K562 (cell line): ENCODE data around the gene CD93. TPM values are rescaled to one million over a fixed set of nuclear protein-coding genes. Genes with fewer than 3 reads are reported as not detected.

ENCODE experiments used
- ATAC-seq: fragments of 200-7000 bp; cut with Tn5 transposase; 3 replicates; pipeline ENCODE4 v1.9.1; 2020; ENCODE audit warnings: moderate library complexity
- BruUV-seq: library from RNA; stranded (reverse); fragments of 400-500 nt; replicated peaks from 2 replicates; lab custom pipeline; 2021; lab: Mats Ljungman, UMichigan
- CTCF ChIA-PET: fragments of 300-600 bp; formaldehyde crosslinking; extraction: SDS; loops from one replicate; lab custom pipeline; 2021; ENCODE audit warnings: low intra/inter-chr PET ratio; lab: Yijun Ruan, JAX
- POLR2A ChIA-PET: fragments of 300-600, 350-650 bp; sonication (Branson Sonifier 250); formaldehyde crosslinking; extraction: SDS; loops from one replicate; lab custom pipeline; 2021; ENCODE audit warnings: antibody characterized with exemption, inconsistent platforms; lab: Yijun Ruan, JAX
- DNase-seq, 4 experiments: peaks; one replicate each; pipeline versions ENCODE4 v3.0.0 to v3.0.0-alpha.2; 2011 to 2018; ENCODE audit warnings: low spot score in 3 of 4, mixed read lengths in 3 of 4; ENCODE audit errors: extremely low read depth in 1 of 4
- FAIRE-seq: peaks from 2 replicates; lab custom pipeline; 2011; peaks lifted over from hg19 to GRCh38; lab: Jason Lieb, UNC
- H2AFZ ChIP-seq: 2 replicates; pipeline ENCODE4 v1.6.0; 2011; ENCODE audit warnings: low read depth, low read length, control low read depth, inconsistent platforms
- H3K27ac ChIP-seq: fragments of 200-600 bp; 3 replicates; pipeline ENCODE4 v1.8.0; 2011; ENCODE audit warnings: low read depth, mild to moderate bottlenecking, control low read depth, inconsistent platforms, low read length, moderate library complexity, mixed read lengths; ENCODE audit errors: extremely low read depth
- H3K27me3 ChIP-seq, 2 experiments: fragments of 300-600 bp in 1 of 2; 2 replicates in 1 of 2; 3 replicates in 1 of 2; pipeline versions ENCODE4 v1.6.0 to v1.8.0; 2011; ENCODE audit warnings: inconsistent platforms in 2 of 2, low read length in 2 of 2, mild to moderate bottlenecking in 1 of 2, mixed read lengths in 1 of 2, moderate library complexity in 1 of 2; ENCODE audit not compliant: control insufficient read depth in 2 of 2, insufficient read depth in 2 of 2
- H3K36me3 ChIP-seq: fragments of 300-600 bp; 3 replicates; pipeline ENCODE4 v1.8.0; 2011; ENCODE audit warnings: mild to moderate bottlenecking, low read length, inconsistent platforms; ENCODE audit not compliant: control insufficient read depth, insufficient read depth
- H3K4me1 ChIP-seq, 2 experiments: fragments of 200-600 bp in 1 of 2; replicated peaks in 1 of 2; 2 replicates in 1 of 2; 3 replicates in 1 of 2; pipeline versions ENCODE4 v1.5.1 to v1.8.0; 2011; ENCODE audit warnings: inconsistent platforms in 2 of 2, low read length in 2 of 2, mild to moderate bottlenecking in 1 of 2, mixed read lengths in 1 of 2, moderate library complexity in 1 of 2; ENCODE audit not compliant: control insufficient read depth in 2 of 2, insufficient read depth in 2 of 2
- H3K4me2 ChIP-seq: 2 replicates; pipeline ENCODE4 v1.6.1; 2011; ENCODE audit warnings: low read length, control low read depth, inconsistent platforms, mixed read lengths; ENCODE audit not compliant: insufficient read depth
- H3K4me3 ChIP-seq: fragments of 200-600 bp; sonication (generic), shearing (Covaris generic); 2 replicates; pipeline ENCODE4 v1.5.1; 2016; ENCODE audit warnings: control low read depth, inconsistent platforms
- H3K79me2 ChIP-seq: fragments of 200-600 bp; 3 replicates; pipeline ENCODE4 v1.8.0; 2011; ENCODE audit warnings: low read length, inconsistent platforms; ENCODE audit not compliant: control insufficient read depth, insufficient read depth
- H3K9ac ChIP-seq, 2 experiments: 2 replicates each; pipeline versions ENCODE4 v1.6.0 to v1.6.1; 2011; ENCODE audit warnings: low read depth in 2 of 2, low read length in 2 of 2, control low read depth in 1 of 2, inconsistent platforms in 1 of 2, mild to moderate bottlenecking in 1 of 2, mixed read lengths in 1 of 2; ENCODE audit not compliant: insufficient read depth in 1 of 2
- H3K9me1 ChIP-seq: one replicate; pipeline ENCODE4 v1.6.0; 2011; ENCODE audit warnings: inconsistent platforms, mild to moderate bottlenecking, low read length, moderate library complexity; ENCODE audit not compliant: control insufficient read depth, insufficient read depth
- H3K9me3 ChIP-seq: replicated peaks from 2 replicates; pipeline ENCODE4 v1.5.1; 2011; ENCODE audit warnings: low read depth, low read length, inconsistent platforms; ENCODE audit not compliant: control insufficient read depth, insufficient read depth
- H4K20me1 ChIP-seq: replicated peaks from 2 replicates; pipeline ENCODE4 v1.6.1; 2011; ENCODE audit warnings: low read length, inconsistent platforms, mixed read lengths; ENCODE audit not compliant: control insufficient read depth, insufficient read depth
- ASH1L ChIP-seq: fragments of 450-650 bp; IDR thresholded peaks from 2 replicates; pipeline ENCODE4 v1.6.1; 2018; ENCODE audit warnings: borderline replicate concordance, mild to moderate bottlenecking, low read depth; ENCODE audit not compliant: partially characterized antibody
- CEBPB ChIP-seq: fragments of 450-650 bp; IDR thresholded peaks from 2 replicates; pipeline ENCODE4 v1.6.1; 2016; ENCODE audit warnings: missing genetic modification characterization, missing compliant biosample characterization
- DACH1 ChIP-seq: fragments of 450-650 bp; IDR thresholded peaks from 2 replicates; pipeline ENCODE4 v1.6.1; 2018; ENCODE audit not compliant: partially characterized antibody
- MCM2 ChIP-seq: fragments of 450-650 bp; IDR thresholded peaks from 2 replicates; pipeline ENCODE4 v1.6.1; 2017; ENCODE audit warnings: low read depth, mild to moderate bottlenecking
- NCOA4 ChIP-seq: fragments of 450-650 bp; IDR thresholded peaks from 2 replicates; pipeline ENCODE4 v1.6.1; 2018; ENCODE audit warnings: mild to moderate bottlenecking; ENCODE audit not compliant: partially characterized antibody
- PHF21A ChIP-seq: fragments of 450-650 bp; IDR thresholded peaks from 2 replicates; pipeline ENCODE4 v1.6.1; 2017; ENCODE audit warnings: low read depth, borderline replicate concordance
- TAF7 ChIP-seq: fragments of 450-650 bp; IDR thresholded peaks from 2 replicates; pipeline ENCODE4 v1.6.1; 2016; ENCODE audit warnings: missing genetic modification characterization, missing compliant biosample characterization
- YBX1 ChIP-seq: fragments of 450-650 bp; IDR thresholded peaks from 2 replicates; pipeline ENCODE4 v1.7.1; 2016; ENCODE audit warnings: mild to moderate bottlenecking
- ZKSCAN1 ChIP-seq: fragments of 150-350 bp; IDR thresholded peaks from 2 replicates; pipeline ENCODE4 v1.6.1; 2016; ENCODE audit warnings: low read depth, low read length
- ZNF408 ChIP-seq: fragments of 250-450 bp; sonication (Bioruptor Pico); IDR thresholded peaks from 2 replicates; pipeline ENCODE4 v1.4.0; 2020; ENCODE audit warnings: low read depth, mild to moderate bottlenecking, moderate library complexity
- ZNF766 ChIP-seq: fragments of 200-800 bp; sonication (Bioruptor generic); conservative IDR thresholded peaks from 2 replicates; pipeline ENCODE4 v1.6.1; 2016; ENCODE audit warnings: missing genetic modification characterization, missing compliant biosample characterization
- whole genome bisulfite sequencing: fragments of 100-300 bp; shearing (Covaris generic); methylation state at CpG from one replicate; pipeline ENCODE4 v1.1.6; 2016; ENCODE audit warnings: low coverage, mixed read lengths; ENCODE audit not compliant: insufficient coverage; ENCODE audit errors: missing lambda C conversion rate; 5-methylcytosine and 5-hydroxymethylcytosine counted together
- in situ Hi-C: fragments of 300-500 bp; cut with MboI; formaldehyde crosslinking; loops from 4 replicates; pipeline ENCODE4 v1.15.0; 2018; ENCODE audit warnings: inconsistent platforms, mixed read lengths
- intact Hi-C: fragments of 100-400 bp; cut with micrococcal nuclease; formaldehyde crosslinking; loops from 2 replicates; pipeline ENCODE4 v1.14.2; 2022
- polyA plus RNA-seq, 8 experiments: library from polyadenylated mRNA; depleted of rRNA in 4 of 8; stranded (reverse) in 5 of 8; unstranded in 3 of 8; fragments of >200 nt; fragmentation: Nextera tagmentation in 2 of 8; fragmentation: Illumina TruSeq in 1 of 8; extraction: Ambion mirVana in 2 of 8; extraction: Trizol in 1 of 8; gene quantifications; 2 replicates each; pipeline versions ENCODE4 v1.2.1 to v1.2.3, GENCODE V29; 2011 to 2014; ENCODE audit warnings: inconsistent platforms in 1 of 8, missing spikeins in 1 of 8
- total RNA-seq, 7 experiments: library from RNA; depleted of rRNA in 6 of 7; stranded (reverse); fragments of >200 nt in 6 of 7; fragmentation: Illumina TruSeq in 2 of 7; extraction: Trizol in 2 of 7; gene quantifications; 2 replicates each; pipeline versions ENCODE4 v1.2.1 to v1.2.3, GENCODE V29; 2011 to 2021; ENCODE audit warnings: low replicate concordance in 1 of 7
- TF ChIP-seq, protein P1 (sequence below): fragments of 450-650 bp; IDR thresholded peaks from 2 replicates; pipeline ENCODE4 v1.6.1; 2017; ENCODE audit warnings: antibody characterized with exemption, mild to moderate bottlenecking
- TF ChIP-seq, protein P2 (sequence below), 2 experiments: IDR thresholded peaks in 1 of 2; conservative IDR thresholded peaks in 1 of 2; 2 replicates each; pipeline ENCODE4 v1.6.1; 2016; ENCODE audit warnings: low read depth in 2 of 2, mild to moderate bottlenecking in 1 of 2, missing compliant biosample characterization in 1 of 2, missing genetic modification characterization in 1 of 2, moderate library complexity in 1 of 2

The CD93 gene
- total and polyA plus RNA-seq, 9 of the 15 experiments (the other 6 are each of a cell fraction or from before 2014, with no cell fraction given): 0.03 to 0.20 (median 0.05) TPM

GRCh38 chr20:23049201-23050075 is 36.7 kb downstream of the CD93 start, which contains the start of gene THBD:
TSS of gene THBD (minus strand) at chr20:23049672. CDS start at chr20:23049504, 168 bp downstream.
- DNase-seq (no peak), ATAC-seq (no peak), FAIRE-seq (no peak)
- Histone ChIP-seq H3K27ac (no peak within 1 kb of the TSS), H2AFZ (no peak within 1 kb of the TSS), H3K4me3 (no peak within 1 kb of the TSS), H3K36me3 (no peaks in the 10 kb centered on the region), H3K4me1 (peaks cover 15 to 51% of the 10 kb centered on the region in 2 experiments; a peak in 4 of 5 replicates), H3K9me3 (no peaks in the 10 kb centered on the region), H4K20me1 (no peaks in the 10 kb centered on the region), H3K27me3 (no peaks in the 10 kb centered on the region), H3K4me2 (no peak within 1 kb of the TSS; the same call in 1 of the 2 replicates), H3K9ac (peak within 1 kb of the TSS in 1 of 2 experiments; percentile 96; a peak in 1 of 4 replicates), H3K9me1 (no peaks in the 10 kb centered on the region), H3K79me2 (no peaks in the 10 kb centered on the region)
- ChIA-PET POLR2A (interaction anchor here (1.5 to 2.5 kb wide), 2 partner anchors 11 to 83 kb away, joined by 5 to 11 read pairs; no protein-coding TSS in a partner anchor), CTCF (no interaction called here)
- in situ Hi-C loops: loop anchor here (10.0 kb wide), 1 partner anchor 295 kb away; no protein-coding TSS in a partner anchor
- 97% methylated on average over 6 of the region's 79 CpGs for WGBS
- TF ChIP-seq PHF21A (no peak), ZKSCAN1 (no peak), YBX1 (no peak), ZNF408 (CRISPR knock-in tag) (no peak), ASH1L (no peak), MCM2 (no peak), DACH1 (no peak), ZNF766 (CRISPR knock-in tag) (no peak), NCOA4 (no peak), TAF7 (tag) (no peak), CEBPB (tag) (no peak)
- TF ChIP-seq, protein P1, sequence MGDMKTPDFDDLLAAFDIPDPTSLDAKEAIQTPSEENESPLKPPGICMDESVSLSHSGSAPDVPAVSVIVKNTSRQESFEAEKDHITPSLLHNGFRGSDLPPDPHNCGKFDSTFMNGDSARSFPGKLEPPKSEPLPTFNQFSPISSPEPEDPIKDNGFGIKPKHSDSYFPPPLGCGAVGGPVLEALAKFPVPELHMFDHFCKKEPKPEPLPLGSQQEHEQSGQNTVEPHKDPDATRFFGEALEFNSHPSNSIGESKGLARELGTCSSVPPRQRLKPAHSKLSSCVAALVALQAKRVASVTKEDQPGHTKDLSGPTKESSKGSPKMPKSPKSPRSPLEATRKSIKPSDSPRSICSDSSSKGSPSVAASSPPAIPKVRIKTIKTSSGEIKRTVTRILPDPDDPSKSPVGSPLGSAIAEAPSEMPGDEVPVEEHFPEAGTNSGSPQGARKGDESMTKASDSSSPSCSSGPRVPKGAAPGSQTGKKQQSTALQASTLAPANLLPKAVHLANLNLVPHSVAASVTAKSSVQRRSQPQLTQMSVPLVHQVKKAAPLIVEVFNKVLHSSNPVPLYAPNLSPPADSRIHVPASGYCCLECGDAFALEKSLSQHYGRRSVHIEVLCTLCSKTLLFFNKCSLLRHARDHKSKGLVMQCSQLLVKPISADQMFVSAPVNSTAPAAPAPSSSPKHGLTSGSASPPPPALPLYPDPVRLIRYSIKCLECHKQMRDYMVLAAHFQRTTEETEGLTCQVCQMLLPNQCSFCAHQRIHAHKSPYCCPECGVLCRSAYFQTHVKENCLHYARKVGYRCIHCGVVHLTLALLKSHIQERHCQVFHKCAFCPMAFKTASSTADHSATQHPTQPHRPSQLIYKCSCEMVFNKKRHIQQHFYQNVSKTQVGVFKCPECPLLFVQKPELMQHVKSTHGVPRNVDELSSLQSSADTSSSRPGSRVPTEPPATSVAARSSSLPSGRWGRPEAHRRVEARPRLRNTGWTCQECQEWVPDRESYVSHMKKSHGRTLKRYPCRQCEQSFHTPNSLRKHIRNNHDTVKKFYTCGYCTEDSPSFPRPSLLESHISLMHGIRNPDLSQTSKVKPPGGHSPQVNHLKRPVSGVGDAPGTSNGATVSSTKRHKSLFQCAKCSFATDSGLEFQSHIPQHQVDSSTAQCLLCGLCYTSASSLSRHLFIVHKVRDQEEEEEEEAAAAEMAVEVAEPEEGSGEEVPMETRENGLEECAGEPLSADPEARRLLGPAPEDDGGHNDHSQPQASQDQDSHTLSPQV: no peak
- TF ChIP-seq, protein P2, sequence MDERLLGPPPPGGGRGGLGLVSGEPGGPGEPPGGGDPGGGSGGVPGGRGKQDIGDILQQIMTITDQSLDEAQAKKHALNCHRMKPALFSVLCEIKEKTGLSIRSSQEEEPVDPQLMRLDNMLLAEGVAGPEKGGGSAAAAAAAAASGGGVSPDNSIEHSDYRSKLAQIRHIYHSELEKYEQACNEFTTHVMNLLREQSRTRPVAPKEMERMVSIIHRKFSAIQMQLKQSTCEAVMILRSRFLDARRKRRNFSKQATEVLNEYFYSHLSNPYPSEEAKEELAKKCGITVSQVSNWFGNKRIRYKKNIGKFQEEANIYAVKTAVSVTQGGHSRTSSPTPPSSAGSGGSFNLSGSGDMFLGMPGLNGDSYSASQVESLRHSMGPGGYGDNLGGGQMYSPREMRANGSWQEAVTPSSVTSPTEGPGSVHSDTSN (CRISPR knock-in tag; IDR thresholded peaks at IDR 0.05; ENCODE audit: low read depth): no peak
- TF ChIP-seq, protein P2 (tag; conservative IDR thresholded peaks at IDR 0.05; ENCODE audit: low read depth): no peak
- no TSS peak for BruUV-seq
- intact Hi-C loops: loop anchor here (2.0 to 10.0 kb wide), 5 partner anchors 83 to 295 kb away; no protein-coding TSS in a partner anchor
